H1 (cell line): ENCODE measurements around the gene LRRC61. TPM values are rescaled to one million over a fixed set of nuclear protein-coding genes. Genes with fewer than 3 reads are reported as not detected.
"Not testable (repeated sequence)": the region's sequence is repeated elsewhere in the genome, so short reads cannot be mapped to it uniquely, and the experiment has no call there.

Source experiments
- CTCF ChIA-PET: fragments of 300-600 bp; sonication (Branson Sonifier 250); formaldehyde crosslinking; loops from one replicate; lab custom pipeline; 2021; ENCODE audit not compliant: partially characterized antibody; lab: Charles Lee
- POLR2A ChIA-PET: fragments of 300-600 bp; sonication (Branson Sonifier 250); formaldehyde crosslinking; loops from one replicate; lab custom pipeline; 2021; ENCODE audit warnings: inconsistent platforms; ENCODE audit not compliant: partially characterized antibody; lab: Charles Lee
- DNase-seq, 2 experiments: peaks; one replicate each; pipeline versions ENCODE4 v3.0.0 to v3.0.0-alpha.2; 2010 to 2022; ENCODE audit warnings: low spot score in 2 of 2, low read depth in 1 of 2, mixed read lengths in 1 of 2
- FAIRE-seq: peaks from 2 replicates; lab custom pipeline; 2011; peaks lifted over from hg19 to GRCh38; lab: Jason Lieb, UNC
- H2AFZ ChIP-seq: 2 replicates; pipeline ENCODE4 v1.8.1; 2012; ENCODE audit warnings: low read length, inconsistent platforms
- H2AK5ac ChIP-seq: 2 replicates; pipeline ENCODE4 v1.6.1; 2013; ENCODE audit warnings: low read depth, low read length
- H2BK120ac ChIP-seq: replicated peaks from 2 replicates; pipeline ENCODE3; 2013; ENCODE audit warnings: low read depth, low read length, inconsistent platforms
- H2BK12ac ChIP-seq: 2 replicates; pipeline ENCODE4 v1.6.1; 2013; ENCODE audit warnings: low read depth, low read length
- H2BK15ac ChIP-seq: 2 replicates; pipeline ENCODE4 v1.6.1; 2013; ENCODE audit warnings: low read length
- H2BK20ac ChIP-seq: 2 replicates; pipeline ENCODE4 v1.6.1; 2013; ENCODE audit warnings: low read length
- H2BK5ac ChIP-seq: 2 replicates; pipeline ENCODE4 v1.6.1; 2013; ENCODE audit warnings: low read depth, low read length
- H3K14ac ChIP-seq: 2 replicates; pipeline ENCODE4 v1.6.1; 2013; ENCODE audit warnings: inconsistent platforms; ENCODE audit not compliant: insufficient read length
- H3K18ac ChIP-seq: 2 replicates; pipeline ENCODE4 v1.6.1; 2013; ENCODE audit warnings: low read length; ENCODE audit errors: extremely low read depth
- H3K23ac ChIP-seq: 2 replicates; pipeline ENCODE4 v1.6.1; 2013; ENCODE audit warnings: inconsistent platforms; ENCODE audit not compliant: insufficient read length
- H3K23me2 ChIP-seq: 2 replicates; pipeline ENCODE4 v1.6.1; 2013; ENCODE audit warnings: low read depth, low read length
- H3K27ac ChIP-seq: 2 replicates; pipeline ENCODE4 v1.6.1; 2011; ENCODE audit warnings: low read depth, low read length, inconsistent platforms
- H3K27me3 ChIP-seq, 4 experiments: replicated peaks in 1 of 4; 1 replicate in 1 of 4; 2 replicates in 3 of 4; pipeline versions ENCODE4 v1.6.1 to v1.8.1; 2011 to 2013; ENCODE audit warnings: low read length in 3 of 4, mild to moderate bottlenecking in 3 of 4, inconsistent platforms in 2 of 4, mixed read lengths in 2 of 4, moderate library complexity in 1 of 4; ENCODE audit not compliant: control insufficient read depth in 3 of 4, insufficient read depth in 3 of 4; ENCODE audit errors: extremely low read depth in 1 of 4
- H3K36me3 ChIP-seq, 4 experiments: 2 replicates each; pipeline versions ENCODE4 v1.6.1 to v1.8.1; 2011 to 2013; ENCODE audit warnings: mild to moderate bottlenecking in 4 of 4, low read length in 3 of 4, moderate library complexity in 2 of 4, control low read depth in 1 of 4, inconsistent platforms in 1 of 4; ENCODE audit not compliant: insufficient read depth in 4 of 4, control insufficient read depth in 2 of 4
- H3K4ac ChIP-seq: replicated peaks from 2 replicates; pipeline ENCODE3; 2013; ENCODE audit warnings: low read length, low read depth, mixed read lengths, inconsistent platforms; ENCODE audit not compliant: insufficient read length
- H3K4me1 ChIP-seq, 4 experiments: replicated peaks in 1 of 4; 1 replicate in 1 of 4; 2 replicates in 3 of 4; pipeline versions ENCODE4 v1.6.1 to v1.8.1; 2011 to 2013; ENCODE audit warnings: low read length in 3 of 4, inconsistent platforms in 2 of 4, mixed read lengths in 1 of 4; ENCODE audit not compliant: insufficient read depth in 4 of 4, control insufficient read depth in 3 of 4
- H3K4me2 ChIP-seq, 2 experiments: 2 replicates each; pipeline versions ENCODE4 v1.6.1 to v1.8.1; 2011 to 2013; ENCODE audit warnings: low read depth in 2 of 2, low read length in 2 of 2, control low read depth in 1 of 2, inconsistent platforms in 1 of 2, mild to moderate bottlenecking in 1 of 2; ENCODE audit not compliant: insufficient read depth in 1 of 2
- H3K4me3 ChIP-seq, 4 experiments: fragments of 200-600, 300-600 bp in 1 of 4; sonication (generic), shearing (Covaris generic), sonication (Bioruptor Twin) in 1 of 4; 2 replicates each; pipeline versions ENCODE4 v1.5.1 to v1.8.1; 2011 to 2016; ENCODE audit warnings: low read length in 4 of 4, low read depth in 3 of 4, control low read depth in 2 of 4, inconsistent platforms in 2 of 4, mild to moderate bottlenecking in 2 of 4, mixed read lengths in 1 of 4, moderate library complexity in 1 of 4; ENCODE audit not compliant: insufficient read depth in 2 of 4; ENCODE audit errors: extremely low read depth in 1 of 4
- H3K56ac ChIP-seq: replicated peaks from 2 replicates; pipeline ENCODE3; 2013; ENCODE audit warnings: low read depth, mild to moderate bottlenecking, mixed read lengths, low read length, inconsistent platforms; ENCODE audit not compliant: insufficient read length
- H3K79me1 ChIP-seq: 2 replicates; pipeline ENCODE4 v1.6.1; 2013; ENCODE audit warnings: low read depth, low read length, control low read depth
- H3K79me2 ChIP-seq, 2 experiments: 2 replicates each; pipeline versions ENCODE4 v1.6.1 to v1.8.1; 2012 to 2013; ENCODE audit warnings: low read length in 2 of 2, mild to moderate bottlenecking in 2 of 2, inconsistent platforms in 1 of 2; ENCODE audit not compliant: insufficient read depth in 2 of 2, control insufficient read depth in 1 of 2
- H3K9ac ChIP-seq, 4 experiments: replicated peaks in 1 of 4; 1 replicate in 1 of 4; 2 replicates in 3 of 4; pipeline versions ENCODE4 v1.6.1 to v1.8.1; 2011 to 2013; ENCODE audit warnings: low read depth in 3 of 4, low read length in 3 of 4, control low read depth in 2 of 4, mild to moderate bottlenecking in 2 of 4, moderate library complexity in 2 of 4, inconsistent platforms in 1 of 4; ENCODE audit errors: extremely low read depth in 1 of 4
- H3K9me3 ChIP-seq, 2 experiments: 2 replicates each; pipeline versions ENCODE4 v1.6.1 to v1.8.1; 2012 to 2013; ENCODE audit warnings: mild to moderate bottlenecking in 2 of 2, moderate library complexity in 2 of 2, control low read depth in 1 of 2, inconsistent platforms in 1 of 2, low read depth in 1 of 2, low read length in 1 of 2, mixed read lengths in 1 of 2; ENCODE audit not compliant: insufficient read depth in 2 of 2
- H4K20me1 ChIP-seq, 2 experiments: replicated peaks in 1 of 2; 2 replicates each; pipeline versions ENCODE3 to v1.8.1; 2011 to 2013; ENCODE audit warnings: inconsistent platforms in 2 of 2, low read length in 2 of 2, mild to moderate bottlenecking in 1 of 2; ENCODE audit not compliant: insufficient read depth in 2 of 2, control insufficient read depth in 1 of 2
- H4K5ac ChIP-seq: 2 replicates; pipeline ENCODE4 v1.6.1; 2013; ENCODE audit warnings: low read length, low read depth, mixed read lengths, inconsistent platforms; ENCODE audit not compliant: insufficient read length
- H4K8ac ChIP-seq: 2 replicates; pipeline ENCODE4 v1.8.0; 2013; ENCODE audit warnings: mild to moderate bottlenecking, moderate library complexity, low read length, inconsistent platforms; ENCODE audit not compliant: insufficient read depth; ENCODE audit errors: extremely low read depth
- H4K91ac ChIP-seq: replicated peaks from 2 replicates; pipeline ENCODE3; 2013; ENCODE audit warnings: low read length, mixed read lengths, inconsistent platforms; ENCODE audit not compliant: insufficient read length
- WGBS, 2 experiments: shearing (Covaris generic) in 1 of 2; methylation state at CpG; one replicate each; pipeline versions ENCODE4 v1.1.6 to v1.1.7; 2013 to 2015; ENCODE audit warnings: low lambda C conversion rate in 2 of 2, mixed read lengths in 2 of 2, inconsistent platforms in 1 of 2, low coverage in 1 of 2, missing lambda C conversion rate in 1 of 2; ENCODE audit not compliant: insufficient replicate concordance in 2 of 2, insufficient coverage in 1 of 2, insufficient read length in 1 of 2; ENCODE audit errors: extremely low coverage in 1 of 2, missing lambda C conversion rate in 1 of 2; 5-methylcytosine and 5-hydroxymethylcytosine counted together
- polyA plus RNA-seq, 7 experiments: library from polyadenylated mRNA; depleted of rRNA in 3 of 7; stranded (reverse) in 5 of 7; unstranded in 2 of 7; fragments of >200 nt in 5 of 7; fragments of 200-250 nt in 2 of 7; gene quantifications; 1 replicate in 5 of 7; 2 replicates in 1 of 7; 4 replicates in 1 of 7; pipeline versions ENCODE4 v1.2.1 to v1.2.3, GENCODE V29; 2011 to 2013; ENCODE audit warnings: missing spikeins in 2 of 7, mixed read lengths in 2 of 7
- total RNA-seq: library from RNA; stranded (reverse); fragmentation: NEBNext Ultra II Directional; extraction: Animal tissue kit (Norgen Biotek cat#: 25700); gene quantifications from 2 replicates; pipeline ENCODE4 v1.2.1, GENCODE V29; 2021

The LRRC61 gene
- total and polyA plus RNA-seq, 2 of the 8 experiments (the other 6 are each of a cell fraction or from before 2014, with no cell fraction given) = 0.73 to 44.8 TPM

- H2BK15ac ChIP-seq, H3K23me2 ChIP-seq, H4K91ac ChIP-seq, H3K4me3 ChIP-seq, H3K4me2 ChIP-seq, H3K4me1 ChIP-seq, H2BK5ac ChIP-seq, H2BK12ac ChIP-seq, H4K20me1 ChIP-seq, H3K9ac ChIP-seq, H3K4ac ChIP-seq, H3K79me2 ChIP-seq, H3K36me3 ChIP-seq, H3K9me3 ChIP-seq, H2BK20ac ChIP-seq, H2AK5ac ChIP-seq, H3K27me3 ChIP-seq, POLR2A ChIA-PET, H3K18ac ChIP-seq, H2AFZ ChIP-seq, FAIRE-seq, H4K8ac ChIP-seq, H3K27ac ChIP-seq, CTCF ChIA-PET, H3K56ac ChIP-seq, H3K23ac ChIP-seq, DNase-seq, H3K14ac ChIP-seq, H2BK120ac ChIP-seq, H4K5ac ChIP-seq, H3K79me1 ChIP-seq: not testable (repeated sequence)
- 75% methylated on average over 3 of the region's 8 CpGs; no CpG with 5 or more reads in 1 of the 2 experiments for WGBS, 2 experiments
These were observed 27.5 kb upstream of the LRRC61 start for GRCh38 chr7:150295614-150296013.

GRCh38 chr7:150296802-150297201 is 26.4 kb upstream of the LRRC61 start:
- H3K27me3 ChIP-seq, H3K56ac ChIP-seq, H3K4ac ChIP-seq, H3K9me3 ChIP-seq, H2BK12ac ChIP-seq, H2BK120ac ChIP-seq, H4K8ac ChIP-seq, H2BK5ac ChIP-seq, H3K4me1 ChIP-seq, H4K91ac ChIP-seq, H4K5ac ChIP-seq, H2BK20ac ChIP-seq, H3K27ac ChIP-seq, H3K23me2 ChIP-seq, H2BK15ac ChIP-seq, H3K36me3 ChIP-seq, FAIRE-seq, H3K23ac ChIP-seq, CTCF ChIA-PET, H3K4me2 ChIP-seq, H2AFZ ChIP-seq, H3K79me1 ChIP-seq, H2AK5ac ChIP-seq, H3K4me3 ChIP-seq, H3K14ac ChIP-seq, H3K79me2 ChIP-seq, DNase-seq, POLR2A ChIA-PET, H4K20me1 ChIP-seq, H3K9ac ChIP-seq, H3K18ac ChIP-seq: not testable (repeated sequence)
- 94% methylated on average over 8 of the region's 10 CpGs; no CpG with 5 or more reads in 1 of the 2 experiments for WGBS, 2 experiments
